IMR-90 (cell line): ENCODE results near the gene TMEM43. TPM values are rescaled to one million over a fixed set of nuclear protein-coding genes. Genes with fewer than 3 reads are reported as not detected.

Source experiments
- ATAC-seq: fragments of 200-7000 bp; cut with Tn5 transposase; 2 replicates; pipeline ENCODE4 v1.9.1; 2020; ENCODE audit warnings: low read depth, mild to moderate bottlenecking, moderate library complexity
- BruUV-seq: library from RNA; stranded (reverse); fragments of 400-500 nt; replicated peaks from 2 replicates; lab custom pipeline; 2021; lab: Mats Ljungman, UMichigan
- CTCF ChIA-PET: fragments of 300-600 bp; formaldehyde crosslinking; extraction: SDS; loops from one replicate; lab custom pipeline; 2021; ENCODE audit warnings: antibody characterized with exemption; lab: Yijun Ruan, JAX
- POLR2A ChIA-PET: fragments of 300-600 bp; sonication (Branson Sonifier 250); formaldehyde crosslinking; loops from one replicate; lab custom pipeline; 2022; ENCODE audit warnings: antibody characterized with exemption; ENCODE audit not compliant: unreplicated experiment; lab: Charles Lee
- DNase-seq: peaks from one replicate; pipeline ENCODE4 v3.0.0; 2013
- H2AFZ ChIP-seq: replicated peaks from 2 replicates; pipeline ENCODE3; 2013; ENCODE audit warnings: low read length, mild to moderate bottlenecking; ENCODE audit not compliant: poor library complexity
- H2AK5ac ChIP-seq: 2 replicates; pipeline ENCODE4 v1.6.1; 2013; ENCODE audit warnings: low read depth, low read length, inconsistent platforms
- H2AK9ac ChIP-seq: replicated peaks from 2 replicates; pipeline ENCODE3; 2013; ENCODE audit warnings: mild to moderate bottlenecking, low read depth, low read length, moderate library complexity; ENCODE audit not compliant: poor library complexity
- H2BK120ac ChIP-seq: 2 replicates; pipeline ENCODE4 v1.6.1; 2013; ENCODE audit warnings: low read depth, low read length, inconsistent platforms
- H2BK15ac ChIP-seq: 3 replicates; pipeline ENCODE4 v1.6.1; 2013; ENCODE audit warnings: low read depth, low read length, inconsistent platforms
- H2BK20ac ChIP-seq: 2 replicates; pipeline ENCODE4 v1.6.1; 2013; ENCODE audit warnings: low read depth, mild to moderate bottlenecking, inconsistent platforms, low read length, moderate library complexity
- H2BK5ac ChIP-seq: 2 replicates; pipeline ENCODE4 v1.6.1; 2013; ENCODE audit warnings: mild to moderate bottlenecking, low read depth, low read length, inconsistent platforms; ENCODE audit not compliant: poor library complexity, severe bottlenecking
- H3K14ac ChIP-seq: replicated peaks from 2 replicates; pipeline ENCODE4 v1.6.1; 2013; ENCODE audit warnings: low read depth, low read length, inconsistent platforms
- H3K18ac ChIP-seq: 2 replicates; pipeline ENCODE4 v1.6.1; 2013; ENCODE audit warnings: low read depth, low read length, control low read depth
- H3K23ac ChIP-seq: 2 replicates; pipeline ENCODE4 v1.6.1; 2013; ENCODE audit warnings: low read depth, low read length, inconsistent platforms
- H3K27ac ChIP-seq: 2 replicates; pipeline ENCODE4 v1.5.1; 2013; ENCODE audit warnings: mild to moderate bottlenecking, control low read depth, low read length; ENCODE audit not compliant: insufficient read depth
- H3K27me3 ChIP-seq: 2 replicates; pipeline ENCODE4 v1.6.1; 2013; ENCODE audit warnings: low read length; ENCODE audit not compliant: control insufficient read depth, insufficient read depth
- H3K36me3 ChIP-seq: 2 replicates; pipeline ENCODE4 v1.6.1; 2013; ENCODE audit warnings: low read length, mixed read lengths; ENCODE audit not compliant: control insufficient read depth, insufficient read depth
- H3K4ac ChIP-seq: 2 replicates; pipeline ENCODE4 v1.6.1; 2013; ENCODE audit warnings: low read depth, low read length, inconsistent platforms
- H3K4me1 ChIP-seq: 2 replicates; pipeline ENCODE4 v1.6.1; 2013; ENCODE audit warnings: low read length, mixed read lengths; ENCODE audit not compliant: control insufficient read depth, insufficient read depth
- H3K4me2 ChIP-seq: 2 replicates; pipeline ENCODE4 v1.6.1; 2013; ENCODE audit warnings: low read depth, mild to moderate bottlenecking, control low read depth, low read length, moderate library complexity
- H3K4me3 ChIP-seq: 2 replicates; pipeline ENCODE4 v1.5.1; 2013; ENCODE audit warnings: low read depth, mild to moderate bottlenecking, control low read depth, low read length, moderate library complexity; ENCODE audit not compliant: insufficient read depth
- H3K56ac ChIP-seq: 2 replicates; pipeline ENCODE4 v1.6.1; 2013; ENCODE audit warnings: low read length, inconsistent platforms; ENCODE audit not compliant: insufficient read depth; ENCODE audit errors: extremely low read depth
- H3K79me1 ChIP-seq, 2 experiments: 2 replicates each; pipeline ENCODE4 v1.6.1; 2013; ENCODE audit warnings: low read length in 2 of 2, inconsistent platforms in 1 of 2, low read depth in 1 of 2
- H3K9ac ChIP-seq: 2 replicates; pipeline ENCODE4 v1.6.1; 2013; ENCODE audit warnings: low read depth, low read length, control low read depth
- H3K9me1 ChIP-seq: 2 replicates; pipeline ENCODE4 v1.6.1; 2013; ENCODE audit warnings: low read length, inconsistent platforms; ENCODE audit not compliant: insufficient read depth
- H3K9me3 ChIP-seq: 2 replicates; pipeline ENCODE4 v1.6.1; 2013; ENCODE audit warnings: low read length; ENCODE audit not compliant: control insufficient read depth, insufficient read depth
- H4K20me1 ChIP-seq: 2 replicates; pipeline ENCODE4 v1.6.1; 2013; ENCODE audit warnings: low read length, inconsistent platforms; ENCODE audit not compliant: insufficient read depth
- H4K5ac ChIP-seq: 2 replicates; pipeline ENCODE4 v1.6.1; 2013; ENCODE audit warnings: mild to moderate bottlenecking, low read depth, low read length, control low read depth
- H4K8ac ChIP-seq, 2 experiments: 2 replicates each; pipeline ENCODE4 v1.6.1; 2013; ENCODE audit warnings: low read depth in 2 of 2, low read length in 2 of 2, control low read depth in 1 of 2, inconsistent platforms in 1 of 2
- H4K91ac ChIP-seq: 2 replicates; pipeline ENCODE4 v1.6.1; 2013; ENCODE audit warnings: low read depth, low read length, inconsistent platforms; ENCODE audit not compliant: insufficient read depth
- BHLHE40 ChIP-seq: fragments of 150-350 bp; IDR thresholded peaks from 2 replicates; pipeline ENCODE4 v1.6.1; 2016; ENCODE audit warnings: mild to moderate bottlenecking, low read depth, low read length
- CHD1 ChIP-seq: IDR thresholded peaks from 2 replicates; pipeline ENCODE4 v1.6.1; 2012; ENCODE audit warnings: low read depth, low read length, improper control_type of control experiment
- FOS ChIP-seq: fragments of 150-350 bp; IDR thresholded peaks from 2 replicates; pipeline ENCODE4 v1.6.1; 2016; ENCODE audit warnings: low read depth, low read length
- MAFK ChIP-seq: IDR thresholded peaks from 2 replicates; pipeline ENCODE4 v1.6.1; 2012; ENCODE audit warnings: low read depth, low read length, improper control_type of control experiment
- MAZ ChIP-seq: IDR thresholded peaks from 2 replicates; pipeline ENCODE4 v1.6.1; 2012; ENCODE audit warnings: low read depth, mild to moderate bottlenecking, low read length, improper control_type of control experiment, moderate library complexity, borderline replicate concordance
- MXI1 ChIP-seq: IDR thresholded peaks from 2 replicates; pipeline ENCODE4 v1.6.1; 2012; ENCODE audit warnings: low read depth, mild to moderate bottlenecking, low read length, moderate library complexity, borderline replicate concordance
- NFE2L2 ChIP-seq: fragments of 150-350 bp; IDR thresholded peaks from 2 replicates; pipeline ENCODE4 v1.6.1; 2016; ENCODE audit warnings: low read depth, mild to moderate bottlenecking, low read length
- POLR2A ChIP-seq: IDR thresholded peaks from 2 replicates; pipeline ENCODE4 v1.6.1; 2012; ENCODE audit warnings: mild to moderate bottlenecking, low read depth, low read length
- RCOR1 ChIP-seq: IDR thresholded peaks from 2 replicates; pipeline ENCODE4 v1.6.1; 2012; ENCODE audit warnings: mild to moderate bottlenecking, low read length, improper control_type of control experiment; ENCODE audit not compliant: insufficient replicate concordance
- RFX5 ChIP-seq: IDR thresholded peaks from 2 replicates; pipeline ENCODE4 v1.8.0; 2012; ENCODE audit warnings: low read depth, mild to moderate bottlenecking, low read length, moderate library complexity
- SMC3 ChIP-seq: fragments of 150-350 bp; IDR thresholded peaks from 2 replicates; pipeline ENCODE4 v1.6.1; 2016; ENCODE audit warnings: low read depth, mild to moderate bottlenecking, antibody characterized with exemption, low read length, moderate library complexity
- WGBS, 2 experiments: methylation state at CpG; one replicate each; pipeline versions ENCODE4 v1.1.5 to v1.1.7; 2013; ENCODE audit warnings: missing lambda C conversion rate in 2 of 2; ENCODE audit not compliant: insufficient read length in 1 of 2; ENCODE audit errors: extremely low coverage in 2 of 2; 5-methylcytosine and 5-hydroxymethylcytosine counted together
- dilution Hi-C: fragments of 300-500 bp; cut with HindIII; formaldehyde crosslinking; loops from one replicate; pipeline ENCODE4 v1.14.3; 2018; ENCODE audit warnings: low sequenced_read_pairs; ENCODE audit not compliant: unreplicated experiment
- in situ Hi-C: fragments of 300-500 bp; cut with MboI; formaldehyde crosslinking; loops from 3 replicates; pipeline ENCODE4 v1.14.3; 2019; ENCODE audit warnings: low sequenced_read_pairs, inconsistent platforms, mixed read lengths
- intact Hi-C: fragments of 100-400 bp; cut with micrococcal nuclease; formaldehyde crosslinking; loops from 2 replicates; pipeline ENCODE4 v1.10.0; 2022
- polyA plus RNA-seq, 3 experiments: library from polyadenylated mRNA; depleted of rRNA; stranded (reverse); fragments of >200 nt; gene quantifications; 2 replicates each; pipeline ENCODE4 v1.2.3, GENCODE V29; 2012; ENCODE audit warnings: low replicate concordance in 1 of 3
- total RNA-seq: library from RNA; depleted of rRNA; stranded (reverse); fragments of >200 nt; gene quantifications from 2 replicates; pipeline ENCODE4 v1.2.3, GENCODE V29; 2012
- TF ChIP-seq, protein P1 (sequence below): conservative IDR thresholded peaks from 2 replicates; pipeline ENCODE4 v1.5.1; 2012; ENCODE audit warnings: mild to moderate bottlenecking, low read depth, low read length, improper control_type of control experiment

TMEM43 gene
- total and polyA plus RNA-seq, 2 of the 4 experiments (the other 2 are of a cell fraction) = 109 to 114 TPM

- Histone ChIP-seq H3K79me1 (peaks cover 2 to 12% of the 10 kb centered on the region in 2 experiments), H3K27ac (no peak overlapping the region), H3K18ac (no peak overlapping the region), H3K4ac (no peak overlapping the region), H3K56ac (no peak overlapping the region), H3K9me3 (no peaks in the 10 kb centered on the region), H2AK9ac (no peak overlapping the region), H3K27me3 (no peaks in the 10 kb centered on the region), H3K4me2 (no peak overlapping the region), H3K9me1 (peaks cover 13% of the 10 kb centered on the region; the same call in 1 of the 2 replicates), H3K14ac (no peak overlapping the region), H3K23ac (no peak overlapping the region), H4K20me1 (peaks cover 7% of the 10 kb centered on the region), H4K91ac (no peak overlapping the region), H3K4me3 (no peak overlapping the region), H3K36me3 (peaks cover 60% of the 10 kb centered on the region), H2AFZ (peak overlapping the region; percentile 7), H2AK5ac (no peak overlapping the region), H3K4me1 (peaks cover 14% of the 10 kb centered on the region), H3K9ac (no peak overlapping the region), H2BK120ac (no peak overlapping the region), H4K5ac (no peak overlapping the region), H2BK5ac (no peak overlapping the region), H4K8ac (no peak overlapping the region), H2BK20ac (no peak overlapping the region), H2BK15ac (no peak overlapping the region)
- no peak for DNase-seq
- dilution Hi-C loops = no loop called here
- 86% methylated on average over 24 of the region's 28 CpGs; no CpG with 5 or more reads in 1 of the 2 experiments for WGBS, 2 experiments
- in situ Hi-C loops = loop anchor here (25.0 kb wide), 1 partner anchor 111 kb away; no protein-coding TSS in a partner anchor
- BruUV-seq = no TSS peak
- intact Hi-C loops = no loop called here
- ChIA-PET CTCF (no interaction called here), POLR2A (no interaction called here)
- no peak for TF ChIP-seq POLR2A
- no peak for TF ChIP-seq MXI1
- no peak for TF ChIP-seq RFX5
- TF ChIP-seq, protein P1, sequence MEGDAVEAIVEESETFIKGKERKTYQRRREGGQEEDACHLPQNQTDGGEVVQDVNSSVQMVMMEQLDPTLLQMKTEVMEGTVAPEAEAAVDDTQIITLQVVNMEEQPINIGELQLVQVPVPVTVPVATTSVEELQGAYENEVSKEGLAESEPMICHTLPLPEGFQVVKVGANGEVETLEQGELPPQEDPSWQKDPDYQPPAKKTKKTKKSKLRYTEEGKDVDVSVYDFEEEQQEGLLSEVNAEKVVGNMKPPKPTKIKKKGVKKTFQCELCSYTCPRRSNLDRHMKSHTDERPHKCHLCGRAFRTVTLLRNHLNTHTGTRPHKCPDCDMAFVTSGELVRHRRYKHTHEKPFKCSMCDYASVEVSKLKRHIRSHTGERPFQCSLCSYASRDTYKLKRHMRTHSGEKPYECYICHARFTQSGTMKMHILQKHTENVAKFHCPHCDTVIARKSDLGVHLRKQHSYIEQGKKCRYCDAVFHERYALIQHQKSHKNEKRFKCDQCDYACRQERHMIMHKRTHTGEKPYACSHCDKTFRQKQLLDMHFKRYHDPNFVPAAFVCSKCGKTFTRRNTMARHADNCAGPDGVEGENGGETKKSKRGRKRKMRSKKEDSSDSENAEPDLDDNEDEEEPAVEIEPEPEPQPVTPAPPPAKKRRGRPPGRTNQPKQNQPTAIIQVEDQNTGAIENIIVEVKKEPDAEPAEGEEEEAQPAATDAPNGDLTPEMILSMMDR = no peak
- TF ChIP-seq CHD1 = no peak
- no peak for TF ChIP-seq MAZ
- no peak for TF ChIP-seq SMC3
- TF ChIP-seq BHLHE40 = no peak
- TF ChIP-seq RCOR1 = no peak
- TF ChIP-seq NFE2L2 = no peak
- no peak for TF ChIP-seq FOS
- no peak for TF ChIP-seq MAFK
- no peak for ATAC-seq
Measured at GRCh38 chr3:14148041-14148985, 23.5 kb downstream of the TMEM43 start.
